NCI-H2081 treated with DMSO at 0.1 percent for 48 hours (cell line): Measurements from ENCODE around the gene EIF1.

Source experiments
- DNase-seq: peaks from one replicate; lab custom pipeline; 2025; lab: John Stamatoyannopoulos, UW

Gene EIF1

GRCh38 chr17:41735744-41736143 is 47.1 kb downstream of the EIF1 start:
- no peak for DNase-seq

GRCh38 chr17:41736983-41737679 is 48.4 kb downstream of the EIF1 start:
- DNase-seq, result no peak

- no peak for DNase-seq
Observed at GRCh38 chr17:41737680-41738023, 49.0 kb downstream of the EIF1 start.

- peak; percentile 38 for DNase-seq
Observed at GRCh38 chr17:41738077-41738800, 49.6 kb downstream of the EIF1 start.

GRCh38 chr17:41738801-41739112 is 50.1 kb downstream of the EIF1 start:
- no peak for DNase-seq

- DNase-seq, result no peak
Observed at GRCh38 chr17:41739661-41740352, 51.1 kb downstream of the EIF1 start.

- DNase-seq, result no peak
Observed at GRCh38 chr17:41740506-41740905, 51.8 kb downstream of the EIF1 start.

- DNase-seq, result no peak
Observed at GRCh38 chr17:41741709-41742108, 53.0 kb downstream of the EIF1 start.
